ENCODE results near the gene CAD.

The CAD gene

GRCh38 chr2:27245116-27245515 is 27.9 kb downstream of the CAD start:
- no peaks in the 10 kb centered on the region for H3K27me3 ChIP-seq (replicated peaks; ENCODE audit: control insufficient read depth, insufficient read depth, low read length)
- H3K4me3 ChIP-seq (replicated peaks; ENCODE audit: low read depth, low read length), result no peak overlapping the region
- peaks cover 35% of the 10 kb centered on the region for H3K36me3 ChIP-seq (ENCODE audit: control insufficient read depth, insufficient read depth, low read length)
- no peak for DNase-seq (ENCODE audit: extremely low read depth, insufficient read length)
- TF ChIP-seq CTCF (IDR thresholded peaks at IDR 0.05; ENCODE audit: insufficient read depth, low read length, poor library complexity, severe bottlenecking), result no peak

- H3K4me3 ChIP-seq (replicated peaks; ENCODE audit: low read depth, low read length), result no peak overlapping the region
- no peak for TF ChIP-seq CTCF (IDR thresholded peaks at IDR 0.05; ENCODE audit: insufficient read depth, low read length, poor library complexity, severe bottlenecking)
- DNase-seq (ENCODE audit: extremely low read depth, insufficient read length), result no peak
- peaks cover 30% of the 10 kb centered on the region for H3K36me3 ChIP-seq (ENCODE audit: control insufficient read depth, insufficient read depth, low read length)
- no peaks in the 10 kb centered on the region; the same call in 1 of the 2 replicates for H3K27me3 ChIP-seq (replicated peaks; ENCODE audit: control insufficient read depth, insufficient read depth, low read length)
Measured at GRCh38 chr2:27245626-27246025, 28.5 kb downstream of the CAD start.

- Histone ChIP-seq H3K36me3 (ENCODE audit: control insufficient read depth, insufficient read depth, low read length) (peaks cover 8% of the 10 kb centered on the region), H3K4me3 (replicated peaks; ENCODE audit: low read depth, low read length) (no peak overlapping the region), H3K27me3 (replicated peaks; ENCODE audit: control insufficient read depth, insufficient read depth, low read length) (no peaks in the 10 kb centered on the region; the same call in 1 of the 2 replicates)
- TF ChIP-seq CTCF (IDR thresholded peaks at IDR 0.05; ENCODE audit: insufficient read depth, low read length, poor library complexity, severe bottlenecking), result no peak
- no peak for DNase-seq (ENCODE audit: extremely low read depth, insufficient read length)
Measured at GRCh38 chr2:27247893-27248292, 30.7 kb downstream of the CAD start.

GRCh38 chr2:27249159-27249890 is 32.2 kb downstream of the CAD start:
- no peak for DNase-seq (ENCODE audit: extremely low read depth, insufficient read length)
- no peak for TF ChIP-seq CTCF (IDR thresholded peaks at IDR 0.05; ENCODE audit: insufficient read depth, low read length, poor library complexity, severe bottlenecking)
- Histone ChIP-seq H3K36me3 (ENCODE audit: control insufficient read depth, insufficient read depth, low read length) (no peaks in the 10 kb centered on the region; the same call in 1 of the 2 replicates), H3K4me3 (replicated peaks; ENCODE audit: low read depth, low read length) (no peak overlapping the region), H3K27me3 (replicated peaks; ENCODE audit: control insufficient read depth, insufficient read depth, low read length) (peaks cover 2% of the 10 kb centered on the region)

GRCh38 chr2:27249891-27250651 is 32.9 kb downstream of the CAD start:
- Histone ChIP-seq H3K27me3 (replicated peaks; ENCODE audit: control insufficient read depth, insufficient read depth, low read length) (peaks cover 2% of the 10 kb centered on the region), H3K4me3 (replicated peaks; ENCODE audit: low read depth, low read length) (no peak overlapping the region), H3K36me3 (ENCODE audit: control insufficient read depth, insufficient read depth, low read length) (no peaks in the 10 kb centered on the region; the same call in 1 of the 2 replicates)
- TF ChIP-seq CTCF (IDR thresholded peaks at IDR 0.05; ENCODE audit: insufficient read depth, low read length, poor library complexity, severe bottlenecking), result peak; percentile 93
- DNase-seq (ENCODE audit: extremely low read depth, insufficient read length), result peak; percentile 61

All from GM06990 (cell line).